ENCODE data around the gene SLC31A2.

- TF ChIP-seq, protein P1, sequence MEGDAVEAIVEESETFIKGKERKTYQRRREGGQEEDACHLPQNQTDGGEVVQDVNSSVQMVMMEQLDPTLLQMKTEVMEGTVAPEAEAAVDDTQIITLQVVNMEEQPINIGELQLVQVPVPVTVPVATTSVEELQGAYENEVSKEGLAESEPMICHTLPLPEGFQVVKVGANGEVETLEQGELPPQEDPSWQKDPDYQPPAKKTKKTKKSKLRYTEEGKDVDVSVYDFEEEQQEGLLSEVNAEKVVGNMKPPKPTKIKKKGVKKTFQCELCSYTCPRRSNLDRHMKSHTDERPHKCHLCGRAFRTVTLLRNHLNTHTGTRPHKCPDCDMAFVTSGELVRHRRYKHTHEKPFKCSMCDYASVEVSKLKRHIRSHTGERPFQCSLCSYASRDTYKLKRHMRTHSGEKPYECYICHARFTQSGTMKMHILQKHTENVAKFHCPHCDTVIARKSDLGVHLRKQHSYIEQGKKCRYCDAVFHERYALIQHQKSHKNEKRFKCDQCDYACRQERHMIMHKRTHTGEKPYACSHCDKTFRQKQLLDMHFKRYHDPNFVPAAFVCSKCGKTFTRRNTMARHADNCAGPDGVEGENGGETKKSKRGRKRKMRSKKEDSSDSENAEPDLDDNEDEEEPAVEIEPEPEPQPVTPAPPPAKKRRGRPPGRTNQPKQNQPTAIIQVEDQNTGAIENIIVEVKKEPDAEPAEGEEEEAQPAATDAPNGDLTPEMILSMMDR (conservative IDR thresholded peaks at IDR 0.05 in 1 of 2, IDR thresholded peaks at IDR 0.05 in 1 of 2; ENCODE audit: low read depth in 1 of 2, low read length in 2 of 2): no peak
- no peak for TF ChIP-seq EZH2 (IDR thresholded peaks at IDR 0.05; ENCODE audit: low read length, missing control alignments)
These were observed 33.7 kb downstream of the SLC31A2 start for GRCh38 chr9:113184539-113184938.

Measured in fibroblast of lung (primary cell).